Suprapubic skin (tissue), 4 donors: ENCODE results near the gene HSPB9. TPM values are rescaled to one million over a fixed set of nuclear protein-coding genes. Genes with fewer than 3 reads are reported as not detected.
A peak's percentile ranks its signal among the peaks of the same experiment; 100 is the strongest.

ENCODE experiments used
- DNase-seq, 2 donors: peaks; one replicate each; pipeline ENCODE4 v3.0.0-alpha.2; 2019; ENCODE audit warnings: low spot score in 2 of 2
- H3K27ac ChIP-seq: fragments of 200-600 bp; sonication (generic); one replicate; pipeline ENCODE4 v1.5.1; 2019
- H3K27me3 ChIP-seq: fragments of 200-600 bp; sonication (generic); one replicate; pipeline ENCODE4 v1.5.1; 2019
- H3K36me3 ChIP-seq: fragments of 200-600 bp; sonication (generic); one replicate; pipeline ENCODE4 v1.5.1; 2019
- H3K4me1 ChIP-seq: fragments of 200-600 bp; sonication (generic); one replicate; pipeline ENCODE4 v1.5.1; 2019
- H3K4me3 ChIP-seq: fragments of 200-600 bp; sonication (generic); one replicate; pipeline ENCODE4 v1.5.1; 2019; ENCODE audit warnings: mild to moderate bottlenecking
- H3K9me3 ChIP-seq: fragments of 200-600 bp; sonication (generic); one replicate; pipeline ENCODE4 v1.5.1; 2019
- EP300 ChIP-seq: sonication (generic); formaldehyde crosslinking; IDR thresholded peaks from one replicate; pipeline ENCODE4 v1.6.1; 2017; ENCODE audit warnings: antibody characterized with exemption
- POLR2A ChIP-seq, 2 donors: fragments of 450-650 bp; IDR thresholded peaks; one replicate each; pipeline ENCODE4 v1.6.1; 2017; ENCODE audit warnings: antibody characterized with exemption in 2 of 2, mild to moderate bottlenecking in 2 of 2, moderate library complexity in 2 of 2
- POLR2AphosphoS5 ChIP-seq, 3 donors: sonication (generic); formaldehyde crosslinking; IDR thresholded peaks; one replicate each; pipeline ENCODE4 v1.6.1; 2017; ENCODE audit warnings: antibody characterized with exemption in 3 of 3
- WGBS: methylation state at CpG from one replicate; pipeline ENCODE4 v1.1.5; 2018; 5-methylcytosine and 5-hydroxymethylcytosine counted together
- total RNA-seq, 4 donors: library from RNA; depleted of rRNA; stranded (reverse); fragments of >200 nt; gene quantifications; one replicate each; pipeline ENCODE4 v1.1.0, GENCODE V29; 2016
- TF ChIP-seq, protein P1 (sequence below), 2 donors: fragments of 200-600 bp in 1 of 2; fragments of 450-650 bp in 1 of 2; sonication (generic) in 1 of 2; IDR thresholded peaks; one replicate each; pipeline ENCODE4 v1.5.1; 2016 to 2019; ENCODE audit warnings: antibody characterized with exemption in 2 of 2, mild to moderate bottlenecking in 1 of 2, moderate library complexity in 1 of 2

HSPB9 gene
- total RNA-seq, 4 donors from 2014 or later: 0.31 to 0.48 TPM; not detected in 2

DNA sequence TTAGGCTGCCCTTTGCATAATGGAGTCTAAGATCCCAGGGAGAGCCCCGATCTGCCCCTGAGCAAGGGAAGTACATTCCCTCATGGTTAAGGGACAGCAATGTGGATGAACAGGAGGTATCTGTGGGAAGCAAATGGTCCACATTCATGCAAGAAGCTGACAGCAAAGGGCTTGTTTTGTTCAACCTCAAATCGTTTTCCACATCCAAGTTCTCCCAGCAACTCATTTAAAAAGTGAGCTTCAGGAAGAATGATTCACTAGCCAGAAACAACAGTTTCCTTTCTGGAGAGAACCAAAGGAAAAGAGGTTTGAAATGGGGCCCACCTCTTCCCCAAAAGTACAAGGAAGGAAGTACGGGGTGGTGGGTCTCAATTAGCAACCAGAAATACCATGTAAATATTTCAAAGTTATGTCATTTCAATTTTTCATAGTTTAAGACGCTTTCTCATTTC lies 9.4 kb downstream of the HSPB9 start:
- H3K27ac ChIP-seq: peak overlapping the region; percentile 55

GRCh38 chr17:42132941-42133340 lies 10.3 kb downstream of the HSPB9 start:
- no peak for DNase-seq
- H3K4me3 ChIP-seq: no peak overlapping the region
- H3K27me3 ChIP-seq: no peaks in the 10 kb centered on the region
- WGBS: 18% methylated on average over 3 of the region's 3 CpGs
- H3K9me3 ChIP-seq: no peaks in the 10 kb centered on the region
- TF ChIP-seq POLR2A (IDR thresholded peaks at IDR 0.05): no peak
- TF ChIP-seq EP300: no peak
- TF ChIP-seq, protein P1, sequence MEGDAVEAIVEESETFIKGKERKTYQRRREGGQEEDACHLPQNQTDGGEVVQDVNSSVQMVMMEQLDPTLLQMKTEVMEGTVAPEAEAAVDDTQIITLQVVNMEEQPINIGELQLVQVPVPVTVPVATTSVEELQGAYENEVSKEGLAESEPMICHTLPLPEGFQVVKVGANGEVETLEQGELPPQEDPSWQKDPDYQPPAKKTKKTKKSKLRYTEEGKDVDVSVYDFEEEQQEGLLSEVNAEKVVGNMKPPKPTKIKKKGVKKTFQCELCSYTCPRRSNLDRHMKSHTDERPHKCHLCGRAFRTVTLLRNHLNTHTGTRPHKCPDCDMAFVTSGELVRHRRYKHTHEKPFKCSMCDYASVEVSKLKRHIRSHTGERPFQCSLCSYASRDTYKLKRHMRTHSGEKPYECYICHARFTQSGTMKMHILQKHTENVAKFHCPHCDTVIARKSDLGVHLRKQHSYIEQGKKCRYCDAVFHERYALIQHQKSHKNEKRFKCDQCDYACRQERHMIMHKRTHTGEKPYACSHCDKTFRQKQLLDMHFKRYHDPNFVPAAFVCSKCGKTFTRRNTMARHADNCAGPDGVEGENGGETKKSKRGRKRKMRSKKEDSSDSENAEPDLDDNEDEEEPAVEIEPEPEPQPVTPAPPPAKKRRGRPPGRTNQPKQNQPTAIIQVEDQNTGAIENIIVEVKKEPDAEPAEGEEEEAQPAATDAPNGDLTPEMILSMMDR (IDR thresholded peaks at IDR 0.05): no peak
- no peak for TF ChIP-seq POLR2AphosphoS5 (IDR thresholded peaks at IDR 0.05)
- H3K4me1 ChIP-seq: peaks cover 76% of the 10 kb centered on the region
- no peak overlapping the region for H3K27ac ChIP-seq
- H3K36me3 ChIP-seq: peaks cover 29% of the 10 kb centered on the region

More for the DNA sequence above, 9.4 kb downstream of the HSPB9 start:
- WGBS: 56% methylated on average over 4 of the region's 4 CpGs
- DNase-seq: no peak
- TF ChIP-seq POLR2AphosphoS5 (IDR thresholded peaks at IDR 0.05) (no peak), POLR2A (IDR thresholded peaks at IDR 0.05) (no peak), EP300 (no peak)
- TF ChIP-seq, protein P1 (IDR thresholded peaks at IDR 0.05): no peak
- H3K9me3 ChIP-seq: no peaks in the 10 kb centered on the region
- H3K27me3 ChIP-seq: no peaks in the 10 kb centered on the region
- H3K4me3 ChIP-seq: no peak overlapping the region
- peaks cover 74% of the 10 kb centered on the region for H3K4me1 ChIP-seq
- peaks cover 38% of the 10 kb centered on the region for H3K36me3 ChIP-seq

- WGBS: 17% methylated on average over 3 of the region's 4 CpGs
- H3K4me3 ChIP-seq: no peak overlapping the region
- H3K36me3 ChIP-seq: peaks cover 23% of the 10 kb centered on the region
- H3K27ac ChIP-seq: peak overlapping the region; percentile 22
- peaks cover 79% of the 10 kb centered on the region for H3K4me1 ChIP-seq
- H3K9me3 ChIP-seq: no peaks in the 10 kb centered on the region
- TF ChIP-seq, protein P1 (IDR thresholded peaks at IDR 0.05): no peak
- no peak for TF ChIP-seq EP300
- TF ChIP-seq POLR2A (IDR thresholded peaks at IDR 0.05): no peak
- TF ChIP-seq POLR2AphosphoS5 (IDR thresholded peaks at IDR 0.05): no peak
- no peak for DNase-seq
- H3K27me3 ChIP-seq: no peaks in the 10 kb centered on the region
Measured at GRCh38 chr17:42133461-42134041, 10.9 kb downstream of the HSPB9 start.

GRCh38 chr17:42135151-42135550 lies 12.5 kb downstream of the HSPB9 start:
- Histone ChIP-seq H3K36me3 (peaks cover 7% of the 10 kb centered on the region), H3K9me3 (no peaks in the 10 kb centered on the region), H3K27ac (peak overlapping the region; percentile 46), H3K27me3 (no peaks in the 10 kb centered on the region), H3K4me3 (no peak overlapping the region), H3K4me1 (peaks cover 81% of the 10 kb centered on the region)
- no peak for TF ChIP-seq POLR2A (IDR thresholded peaks at IDR 0.05)
- TF ChIP-seq, protein P1 (IDR thresholded peaks at IDR 0.05): no peak
- TF ChIP-seq EP300: no peak
- no peak for TF ChIP-seq POLR2AphosphoS5 (IDR thresholded peaks at IDR 0.05)
- no peak for DNase-seq
- WGBS: 88% methylated on average over 6 of the region's 6 CpGs

DNA sequence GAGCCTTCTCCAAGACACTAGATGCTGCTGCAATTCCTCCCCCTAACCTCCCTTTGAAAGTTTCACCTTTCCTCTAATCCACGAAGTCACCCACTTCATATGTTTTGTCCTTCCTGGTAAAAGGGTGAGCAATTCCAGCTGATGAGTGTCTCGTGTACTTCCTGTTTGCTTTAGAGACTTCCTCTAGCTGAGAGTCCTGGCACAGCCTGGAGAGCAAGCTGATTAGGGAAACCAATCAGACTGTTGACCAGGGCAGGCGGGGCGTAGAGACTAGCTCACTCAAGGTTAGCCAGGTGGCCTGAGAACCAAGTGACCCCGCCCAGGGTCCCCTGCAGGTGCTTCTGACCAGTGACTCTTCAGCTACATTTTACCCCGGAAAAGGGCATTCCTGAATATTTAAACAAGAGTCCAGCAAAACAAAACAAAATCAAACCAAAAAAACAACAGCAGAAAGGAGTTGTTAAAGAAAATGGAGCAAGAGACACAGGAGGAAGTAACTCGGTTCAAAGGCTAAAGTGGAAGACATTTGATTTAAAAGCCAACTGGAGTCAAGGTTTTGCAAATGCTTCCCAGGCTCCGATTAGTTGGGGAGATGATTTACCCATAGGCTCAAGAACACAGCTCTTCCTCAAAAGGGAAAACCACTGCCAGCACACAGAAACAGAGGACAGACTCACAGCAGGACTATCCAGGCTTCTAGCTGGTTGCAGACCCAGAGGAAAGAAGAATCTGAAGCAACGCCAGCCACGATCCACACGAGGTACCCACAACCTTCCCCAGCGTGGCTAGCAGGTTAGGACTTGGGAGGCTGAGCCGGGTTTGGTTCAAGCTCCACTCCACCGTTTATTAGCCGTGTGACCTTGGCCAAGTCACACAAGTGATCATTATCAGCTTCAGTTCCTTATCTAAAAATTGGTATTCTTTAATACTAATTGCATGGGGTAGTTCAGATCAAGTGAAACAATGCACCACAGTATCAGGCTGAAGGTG lies 13.4 kb downstream of the HSPB9 start:
- Histone ChIP-seq H3K4me1 (peaks cover 73% of the 10 kb centered on the region), H3K9me3 (no peaks in the 10 kb centered on the region), H3K27me3 (no peaks in the 10 kb centered on the region), H3K27ac (peak overlapping the region; percentile 46), H3K36me3 (peaks cover 4% of the 10 kb centered on the region), H3K4me3 (no peak overlapping the region)
- TF ChIP-seq, protein P1 (IDR thresholded peaks at IDR 0.05): no peak
- peak in 1 of 3 donors; percentile 26 for TF ChIP-seq POLR2AphosphoS5 (IDR thresholded peaks at IDR 0.05)
- DNase-seq: no peak
- 62% methylated on average over 15 of the region's 15 CpGs for WGBS
